ENCODE data around the gene AZIN2.
"Not testable (repeated sequence)": the region's sequence is repeated elsewhere in the genome, so short reads cannot be mapped to it uniquely, and the experiment has no call there.

AZIN2 gene

GRCh38 chr1:33131191-33131590 lies 50.2 kb downstream of the AZIN2 start:
- DNase-seq: no peak

- no peak for DNase-seq
Observed at GRCh38 chr1:33132549-33132948, 51.6 kb downstream of the AZIN2 start.

- DNase-seq: no peak
Observed at GRCh38 chr1:33133478-33134105, 52.6 kb downstream of the AZIN2 start.

GRCh38 chr1:33136041-33136440 lies 55.1 kb downstream of the AZIN2 start:
- DNase-seq: not testable (repeated sequence)

- no peak for DNase-seq
Observed at GRCh38 chr1:33137800-33138199, 56.8 kb downstream of the AZIN2 start.

GRCh38 chr1:33140153-33141149 lies 59.5 kb downstream of the AZIN2 start:
- DNase-seq: no peak

- no peak for DNase-seq
Observed at GRCh38 chr1:33141216-33141615, 60.3 kb downstream of the AZIN2 start.

- DNase-seq: no peak
Observed at GRCh38 chr1:33141781-33142180, 60.8 kb downstream of the AZIN2 start.

- no peak for DNase-seq
Observed at GRCh38 chr1:33142483-33143064, 61.6 kb downstream of the AZIN2 start.

GRCh38 chr1:33143176-33143575 lies 62.2 kb downstream of the AZIN2 start:
- no peak for DNase-seq

GRCh38 chr1:33143698-33144097 lies 62.7 kb downstream of the AZIN2 start:
- no peak for DNase-seq

- no peak for DNase-seq
Observed at GRCh38 chr1:33146003-33146402, 65.0 kb downstream of the AZIN2 start.

- no peak for DNase-seq
Observed at GRCh38 chr1:33147275-33147996, 66.5 kb downstream of the AZIN2 start.

GRCh38 chr1:33147997-33148314 lies 67.0 kb downstream of the AZIN2 start:
- peak; percentile 51 for DNase-seq

- no peak for DNase-seq
Observed at GRCh38 chr1:33148615-33149014, 67.7 kb downstream of the AZIN2 start.

- DNase-seq: no peak
Observed at GRCh38 chr1:33149453-33150190, 68.7 kb downstream of the AZIN2 start.

GRCh38 chr1:33150522-33150921 lies 69.6 kb downstream of the AZIN2 start:
- no peak for DNase-seq

- no peak for DNase-seq
Observed at GRCh38 chr1:33151116-33151515, 70.2 kb downstream of the AZIN2 start.

GRCh38 chr1:33152685-33153432 lies 71.9 kb downstream of the AZIN2 start:
- no peak for DNase-seq

GRCh38 chr1:33153650-33154049 lies 72.7 kb downstream of the AZIN2 start:
- DNase-seq: no peak

- DNase-seq: no peak
Observed at GRCh38 chr1:33155877-33156538, 75.1 kb downstream of the AZIN2 start.

Data from 8988T (cell line).